C4-2B (cell line): Measurements from ENCODE around the gene KAZN.

Experiments
- ZFX ChIP-seq: fragments of 450-650 bp; IDR thresholded peaks from 2 replicates; pipeline ENCODE4 v1.6.1; 2017
- TF ChIP-seq, protein P1 (sequence below): fragments of 450-650 bp; conservative IDR thresholded peaks from 2 replicates; pipeline ENCODE4 v1.5.1; 2017; ENCODE audit warnings: mild to moderate bottlenecking

DNA sequence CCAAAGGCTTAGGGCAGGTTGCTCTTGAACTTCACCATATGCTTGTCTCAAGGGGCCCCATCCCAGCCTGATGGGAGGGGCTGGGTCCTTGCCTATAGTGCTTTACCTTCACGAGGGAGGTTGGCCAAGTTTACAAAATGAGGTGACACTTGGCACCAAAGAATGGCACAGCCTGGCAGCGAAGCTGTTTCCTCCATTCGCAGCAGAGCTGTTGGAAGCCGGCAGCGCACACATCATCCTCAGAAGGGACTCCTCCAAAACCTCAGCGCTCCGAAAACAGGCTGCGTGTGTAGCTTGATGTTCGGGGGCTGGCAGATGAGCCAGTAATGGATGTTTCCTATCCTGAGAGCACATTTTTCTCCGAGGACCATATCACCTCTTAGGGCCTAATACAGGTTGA, 116.8 kb downstream of the KAZN start:
- TF ChIP-seq, protein P1, sequence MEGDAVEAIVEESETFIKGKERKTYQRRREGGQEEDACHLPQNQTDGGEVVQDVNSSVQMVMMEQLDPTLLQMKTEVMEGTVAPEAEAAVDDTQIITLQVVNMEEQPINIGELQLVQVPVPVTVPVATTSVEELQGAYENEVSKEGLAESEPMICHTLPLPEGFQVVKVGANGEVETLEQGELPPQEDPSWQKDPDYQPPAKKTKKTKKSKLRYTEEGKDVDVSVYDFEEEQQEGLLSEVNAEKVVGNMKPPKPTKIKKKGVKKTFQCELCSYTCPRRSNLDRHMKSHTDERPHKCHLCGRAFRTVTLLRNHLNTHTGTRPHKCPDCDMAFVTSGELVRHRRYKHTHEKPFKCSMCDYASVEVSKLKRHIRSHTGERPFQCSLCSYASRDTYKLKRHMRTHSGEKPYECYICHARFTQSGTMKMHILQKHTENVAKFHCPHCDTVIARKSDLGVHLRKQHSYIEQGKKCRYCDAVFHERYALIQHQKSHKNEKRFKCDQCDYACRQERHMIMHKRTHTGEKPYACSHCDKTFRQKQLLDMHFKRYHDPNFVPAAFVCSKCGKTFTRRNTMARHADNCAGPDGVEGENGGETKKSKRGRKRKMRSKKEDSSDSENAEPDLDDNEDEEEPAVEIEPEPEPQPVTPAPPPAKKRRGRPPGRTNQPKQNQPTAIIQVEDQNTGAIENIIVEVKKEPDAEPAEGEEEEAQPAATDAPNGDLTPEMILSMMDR: no peak
- TF ChIP-seq ZFX: no peak
